Stimulated activated CD8-positive, alpha-beta memory T cell treated with anti-CD3 and anti-CD28 coated beads, Interleukin-4, amount 100 ng/mL, for 4 hours (primary cell): ENCODE measurements around the gene MIAT.
"Not testable (repeated sequence)": the region's sequence is repeated elsewhere in the genome, so short reads cannot be mapped to it uniquely, and the experiment has no call there.

Experiments
- DNase-seq, 2 donors: peaks; one replicate each; pipeline ENCODE4 v3.0.0-alpha.2; 2020; ENCODE audit warnings: low read depth in 2 of 2, low spot score in 1 of 2

MIAT gene

DNA sequence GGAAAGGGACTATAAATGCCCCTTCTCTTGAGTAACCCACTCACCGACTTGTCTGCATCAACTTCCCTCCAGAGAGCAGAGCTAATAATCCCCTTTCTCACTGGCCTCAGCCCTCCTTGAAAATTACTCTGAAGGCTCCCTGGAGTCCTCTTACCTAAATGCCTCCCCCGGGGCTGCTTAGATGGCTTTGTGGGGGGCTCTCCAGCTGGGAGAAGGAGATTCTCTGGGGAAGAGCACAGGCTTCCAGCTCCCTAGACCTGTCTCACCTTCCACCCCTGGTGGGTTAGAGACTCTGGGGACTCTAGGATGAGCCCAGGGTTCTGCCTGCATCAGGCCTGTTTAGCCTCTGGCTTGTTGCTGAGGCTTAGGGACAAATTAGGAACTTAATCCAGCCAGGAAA, 39.8 kb downstream of the MIAT start:
- no peak for DNase-seq

DNA sequence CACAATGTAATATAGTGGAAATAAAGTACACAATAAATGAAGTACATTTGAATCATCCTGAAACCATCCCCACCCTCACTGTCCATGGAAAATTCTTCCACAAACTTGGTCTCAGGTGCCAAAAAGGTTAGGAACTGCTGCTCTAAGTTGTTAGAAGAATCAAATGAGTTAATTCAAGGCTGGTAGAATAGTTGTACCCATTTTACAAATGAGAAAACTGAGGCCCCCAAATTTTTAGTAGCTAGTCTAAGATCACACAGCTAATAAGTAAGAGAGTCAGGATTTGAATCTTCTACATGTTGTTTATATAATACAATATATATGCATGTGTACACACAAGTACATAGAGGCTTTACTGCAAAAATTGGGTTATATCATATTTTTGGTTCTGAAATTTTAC, 43.1 kb downstream of the MIAT start:
- DNase-seq = no peak

DNA sequence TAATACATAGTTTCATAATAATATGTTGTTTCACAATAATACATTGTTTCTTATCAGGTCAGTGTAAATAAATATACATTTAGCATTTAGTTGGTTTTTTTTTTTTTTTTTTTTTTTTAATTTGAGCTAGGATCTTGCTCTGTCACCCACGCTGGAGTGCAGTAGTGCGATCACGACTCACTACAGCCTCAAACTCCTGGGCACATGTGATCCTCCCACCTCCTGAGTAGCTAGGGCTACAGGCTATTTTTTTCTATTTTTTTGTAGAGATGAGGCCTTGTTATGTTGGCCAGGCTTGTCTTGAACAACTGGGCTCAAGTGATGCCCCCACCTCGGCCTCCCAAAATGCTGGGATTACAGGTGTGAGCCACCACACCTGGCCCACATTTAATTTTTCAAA, 43.5 kb downstream of the MIAT start:
- no peak for DNase-seq

DNA sequence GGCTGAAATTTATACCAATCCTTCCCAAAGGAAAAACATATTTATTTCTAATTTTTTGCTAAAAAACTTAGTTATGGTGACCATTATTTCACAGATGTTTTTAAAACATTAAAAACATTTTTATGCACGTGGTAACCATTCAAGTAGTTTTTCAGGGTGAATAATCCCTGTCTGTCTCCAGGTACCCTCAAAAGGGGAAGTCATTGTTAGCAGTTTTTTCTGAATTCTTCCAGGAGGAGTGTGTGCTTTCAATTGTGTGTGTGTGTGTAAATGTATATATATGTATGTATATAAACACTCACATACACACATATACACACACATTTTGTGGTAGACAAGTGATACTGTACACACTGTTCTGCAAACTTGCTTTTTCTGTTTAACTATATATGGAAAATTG, 43.9 kb downstream of the MIAT start:
- DNase-seq = no peak

DNA sequence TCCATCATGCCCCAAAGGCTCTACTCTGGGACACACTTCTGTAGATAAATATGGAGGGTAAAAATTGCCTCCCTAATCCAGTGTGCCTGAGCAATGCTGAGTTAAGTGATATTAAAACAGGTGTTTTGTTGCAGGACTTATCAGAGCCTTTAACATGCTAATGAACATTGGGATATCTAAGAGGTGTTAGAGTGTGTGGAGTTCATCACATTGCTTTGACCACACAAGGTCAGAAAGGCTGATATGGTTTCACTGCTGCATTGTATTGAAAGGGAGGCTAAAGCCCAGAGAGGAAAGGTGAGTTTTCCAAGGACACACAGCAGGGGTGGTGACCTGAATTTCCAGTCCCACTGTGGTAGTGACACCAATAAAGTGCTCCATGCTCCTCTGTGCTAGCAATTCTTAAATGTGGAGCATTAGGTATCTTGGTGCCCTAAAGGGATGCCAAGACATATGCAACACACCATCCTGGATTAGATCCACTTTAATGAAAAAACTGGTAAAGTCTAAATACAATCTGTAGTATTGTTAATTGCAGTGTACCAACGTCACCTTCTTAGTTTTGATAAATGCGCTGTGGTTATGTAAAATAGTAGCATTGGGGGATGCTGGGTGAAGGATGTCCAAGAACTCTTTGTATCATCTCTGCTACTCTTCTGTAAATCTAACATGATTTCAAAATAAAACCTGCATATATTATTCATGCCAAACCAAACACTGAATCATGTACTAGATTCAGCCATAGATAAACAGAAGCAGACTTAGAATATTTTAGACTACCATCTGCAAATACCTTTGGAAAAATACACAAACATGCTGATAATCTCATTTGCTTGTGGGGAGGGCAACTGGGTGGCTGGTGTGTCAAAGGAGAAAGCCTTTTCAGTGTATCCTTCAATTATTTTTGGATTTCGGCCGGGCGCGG, 45.8 kb downstream of the MIAT start:
- DNase-seq = no peak

DNA sequence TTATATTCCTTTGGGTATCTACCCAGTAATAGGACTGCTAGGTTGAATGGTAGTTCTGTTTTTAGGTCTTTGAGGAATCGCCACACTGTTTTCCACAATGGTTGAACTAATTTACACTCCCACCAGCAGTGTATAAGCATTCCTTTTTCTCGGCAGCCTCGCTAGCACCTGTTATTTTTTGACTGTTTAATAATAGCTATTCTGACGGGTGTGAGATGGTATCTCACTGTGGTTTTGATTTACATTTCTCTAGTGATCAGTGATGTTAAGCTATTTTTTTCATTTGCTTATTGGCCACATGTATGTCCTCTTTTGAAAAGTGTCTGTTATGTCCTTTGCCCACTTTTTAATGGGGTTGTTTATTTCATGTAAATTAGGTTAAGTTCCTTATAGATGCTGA, 48.0 kb downstream of the MIAT start:
- not testable (repeated sequence) for DNase-seq

DNA sequence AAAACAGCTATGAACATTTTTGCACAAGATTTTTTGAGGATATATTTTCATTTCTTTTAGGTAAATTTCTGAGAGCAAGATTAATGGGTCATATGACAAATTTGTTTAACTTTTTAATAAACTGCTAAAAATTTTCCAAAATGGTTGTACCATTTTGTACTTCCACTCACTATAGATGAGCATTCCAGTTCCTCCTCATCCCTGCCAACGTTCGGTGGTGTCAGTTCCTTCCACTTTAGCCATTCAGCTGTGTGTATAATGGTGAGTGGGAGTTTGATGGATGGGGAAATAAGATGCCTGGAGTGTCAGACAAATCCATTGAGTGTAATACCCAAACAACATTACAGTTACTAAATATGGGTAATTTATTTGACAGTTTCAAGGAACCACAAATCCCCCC, 49.7 kb downstream of the MIAT start:
- DNase-seq = no peak

DNA sequence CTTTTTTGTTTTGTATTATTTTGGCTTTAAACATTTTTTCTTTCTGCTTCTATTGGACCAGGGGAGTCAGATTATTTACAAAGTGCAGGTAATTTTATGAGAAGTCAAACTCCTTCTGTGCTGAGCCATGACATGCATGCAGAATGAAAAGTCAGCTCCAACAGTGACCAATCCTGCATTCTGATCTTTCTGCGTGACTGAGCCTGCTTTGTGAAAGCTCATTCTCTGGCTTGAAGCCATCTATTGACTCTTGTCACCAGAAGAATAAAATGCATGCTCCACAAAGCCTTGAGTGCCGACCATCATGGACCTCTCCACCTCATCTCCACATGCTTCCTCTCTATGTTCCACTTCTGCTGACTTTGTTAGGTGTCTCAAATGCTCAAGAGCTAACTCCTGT, 50.2 kb downstream of the MIAT start:
- DNase-seq = no peak

DNA sequence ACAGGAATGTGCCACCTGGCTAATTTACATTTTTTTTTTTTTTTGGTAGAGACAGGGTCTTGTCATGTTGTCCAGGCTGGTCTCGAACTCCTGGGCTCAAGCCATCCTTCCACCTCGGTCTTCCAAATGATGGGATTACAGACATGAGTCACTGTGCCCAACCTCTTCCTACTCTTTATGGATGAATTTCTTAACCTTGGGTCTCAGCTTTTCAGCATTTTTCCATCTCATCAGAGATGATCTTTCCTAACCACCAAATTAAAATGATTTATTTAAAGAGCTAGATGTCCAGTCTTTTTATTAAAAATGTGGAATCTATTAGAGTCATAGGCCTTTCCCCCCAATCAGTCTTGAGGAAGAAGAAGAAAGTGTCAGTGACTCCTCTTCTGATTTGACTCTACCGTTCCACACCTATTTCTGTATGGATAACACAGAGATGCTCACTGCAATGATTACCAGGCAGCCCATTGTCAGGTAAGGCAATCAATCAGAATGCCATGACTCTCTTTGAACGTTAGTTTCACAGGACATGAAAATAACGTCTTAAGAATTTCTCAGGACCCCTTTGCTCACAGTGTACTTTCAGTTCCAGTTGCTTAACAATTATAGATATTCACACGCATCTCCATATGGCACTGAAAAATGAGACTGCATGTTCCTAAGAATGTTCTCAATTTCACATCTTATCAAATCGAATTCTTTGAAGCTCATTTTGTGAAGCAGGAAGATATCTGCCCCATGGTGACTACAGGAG, 51.0 kb downstream of the MIAT start:
- no peak for DNase-seq

DNA sequence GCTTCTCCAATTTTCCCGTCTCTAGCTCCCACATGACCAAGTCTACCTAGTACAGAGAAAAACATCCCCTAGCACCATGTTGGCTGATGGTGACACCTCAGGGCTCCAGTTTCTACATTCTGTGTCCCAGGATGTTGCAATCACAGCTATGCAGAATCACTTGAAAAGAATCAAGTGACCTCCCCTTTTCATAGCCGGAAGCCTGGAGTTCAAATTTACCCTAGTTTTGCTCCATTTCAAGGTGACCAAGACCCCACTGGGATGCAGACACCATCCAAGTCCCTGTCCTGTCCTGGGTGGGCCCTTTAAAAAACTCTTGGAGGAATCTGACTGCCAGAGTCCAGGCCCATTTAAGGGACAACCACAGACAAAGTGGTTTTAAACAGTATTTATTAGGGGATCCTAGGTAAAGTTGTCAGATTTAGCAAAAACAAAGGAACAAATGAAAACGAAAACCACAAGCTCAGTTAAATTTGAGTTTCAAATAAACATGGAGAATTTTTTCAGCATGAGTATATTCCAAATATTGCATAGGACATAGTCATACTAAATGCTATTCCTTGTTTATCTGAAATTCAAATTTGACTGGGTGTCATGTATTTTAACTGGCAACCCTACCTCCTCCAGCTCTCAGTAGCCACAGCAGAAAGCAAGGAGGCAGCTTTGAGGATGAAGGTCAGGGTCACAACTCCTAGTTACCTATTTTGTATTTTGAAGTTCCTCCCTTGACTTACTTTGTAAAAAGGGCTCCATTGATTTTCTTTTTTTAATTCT, 52.4 kb downstream of the MIAT start:
- no peak for DNase-seq

DNA sequence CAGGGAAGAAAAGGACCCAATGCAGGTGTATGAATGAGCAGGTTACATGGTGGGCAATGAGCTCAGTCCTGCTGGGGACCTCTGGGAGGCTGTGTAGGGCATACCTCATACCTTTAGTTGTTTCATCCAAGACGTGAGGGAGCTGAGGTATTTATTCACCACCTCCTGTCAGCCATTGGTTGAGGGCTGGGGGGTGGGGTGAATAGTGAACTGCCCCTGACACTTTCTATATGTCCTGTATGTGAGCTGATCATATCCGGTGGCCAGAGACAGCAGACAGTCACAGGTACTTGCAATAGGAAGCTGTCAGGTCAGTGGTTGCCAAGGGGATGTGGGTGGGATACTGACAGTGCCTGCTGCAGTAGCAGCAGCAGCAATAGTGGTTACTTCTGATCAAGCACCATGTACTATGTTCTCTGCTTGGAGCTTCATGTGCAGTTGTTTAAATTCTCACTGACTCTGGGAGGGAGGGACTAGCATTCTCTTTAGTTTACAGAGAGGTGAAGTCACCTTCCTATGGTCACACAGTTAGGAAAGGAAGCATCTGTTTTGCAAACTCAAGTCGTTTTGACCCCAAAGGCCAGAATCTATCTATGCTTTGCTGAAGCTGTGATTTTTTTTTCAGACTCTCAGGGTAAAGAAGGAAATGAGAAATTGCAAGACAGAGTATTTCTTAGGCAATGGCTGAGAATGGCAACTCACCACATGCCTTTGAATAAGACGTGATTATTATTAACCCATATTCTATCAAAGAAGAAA, 54.0 kb downstream of the MIAT start:
- no peak for DNase-seq

DNA sequence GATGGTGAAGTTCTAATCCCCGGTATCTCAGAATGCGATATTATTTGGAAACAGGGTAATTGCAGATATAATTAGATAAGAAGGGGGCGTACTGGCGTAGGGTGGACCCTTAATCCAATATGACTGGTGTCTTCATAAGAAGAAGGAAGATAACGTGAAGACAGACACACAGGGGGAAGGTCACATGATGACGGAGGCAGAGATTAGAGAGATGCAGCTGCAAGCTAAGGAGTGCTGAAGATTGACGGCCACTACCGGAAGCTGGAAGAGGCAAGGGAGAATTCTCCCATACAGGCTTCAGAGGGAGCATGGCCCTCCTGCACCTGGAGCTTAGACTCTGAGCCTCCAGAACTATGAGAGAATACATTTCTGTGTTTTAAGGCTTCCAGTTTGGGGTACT, 54.8 kb downstream of the MIAT start:
- DNase-seq = no peak

DNA sequence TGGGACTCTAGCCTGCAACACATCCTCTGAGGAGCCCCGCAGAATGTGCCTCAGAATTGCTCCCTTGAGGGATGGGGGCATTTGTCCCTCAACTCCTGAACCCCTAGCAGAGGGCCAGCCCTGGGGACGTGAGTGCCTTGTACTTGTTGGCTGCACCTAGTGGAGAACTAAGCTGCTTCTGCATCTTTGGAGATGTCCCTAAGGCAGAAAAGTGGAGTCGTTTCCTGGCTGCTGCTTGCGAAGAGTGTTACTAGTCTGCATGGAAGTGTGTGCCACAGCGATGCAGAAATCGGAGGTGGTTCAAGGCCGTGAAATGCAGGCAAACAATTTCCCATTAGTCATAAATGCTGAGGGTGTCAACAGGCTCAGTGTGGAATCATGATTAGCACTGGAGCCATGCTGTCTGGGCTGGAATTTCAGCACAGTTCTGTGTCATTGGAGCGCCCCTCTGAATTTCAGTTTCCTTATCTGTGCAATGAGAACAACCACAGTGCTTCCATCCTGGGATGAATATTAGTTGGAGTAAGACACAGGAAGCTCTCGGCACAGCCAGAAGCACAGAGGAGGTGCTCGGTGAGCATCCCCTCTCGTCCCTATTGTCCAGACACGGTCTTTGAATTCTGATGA, 56.5 kb downstream of the MIAT start:
- DNase-seq = no peak

DNA sequence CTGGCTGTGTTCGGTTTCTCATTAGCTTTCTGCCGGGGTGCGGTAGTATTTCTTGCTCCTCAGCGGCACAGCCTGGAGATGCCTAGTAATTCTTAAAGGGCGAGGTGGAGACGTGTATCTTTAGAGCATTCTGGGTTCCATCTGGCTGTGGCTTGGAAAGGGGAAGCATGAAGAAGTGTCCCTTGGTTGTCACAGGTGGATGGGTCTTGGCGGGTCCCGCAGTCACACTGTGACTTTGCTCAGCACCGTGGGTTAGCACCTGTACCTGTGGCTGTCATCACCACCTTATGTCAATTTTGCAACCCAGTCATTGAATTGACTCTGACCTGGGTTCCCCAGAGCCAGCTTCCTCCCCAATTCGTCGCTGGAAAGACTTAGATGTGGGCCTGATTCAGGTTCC, 57.6 kb downstream of the MIAT start:
- no peak for DNase-seq

DNA sequence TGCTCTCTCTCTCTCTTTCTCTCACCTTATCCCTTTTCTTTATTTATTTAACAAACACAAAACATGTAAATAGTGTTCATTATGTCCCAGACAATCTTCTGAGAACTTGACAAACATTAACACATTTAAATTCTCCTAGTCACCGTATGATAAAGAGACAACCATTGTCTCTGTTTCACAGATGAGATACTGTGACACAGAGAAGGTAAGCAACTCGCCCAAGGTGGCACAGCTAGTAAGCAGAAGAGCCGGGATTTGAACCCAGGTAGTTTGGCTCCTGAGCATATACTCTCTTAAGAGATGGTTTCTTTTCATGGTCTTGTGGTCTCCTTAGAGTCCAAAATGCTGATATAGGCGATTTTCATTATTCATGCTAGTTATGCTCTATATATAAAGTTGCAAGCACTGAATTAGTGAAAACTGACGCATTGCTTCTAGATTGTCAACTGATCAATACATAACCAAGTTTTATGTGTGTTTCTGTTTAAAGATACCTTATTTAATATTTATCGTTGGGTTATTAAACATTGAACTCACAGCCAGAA, 58.1 kb downstream of the MIAT start:
- DNase-seq = no peak

DNA sequence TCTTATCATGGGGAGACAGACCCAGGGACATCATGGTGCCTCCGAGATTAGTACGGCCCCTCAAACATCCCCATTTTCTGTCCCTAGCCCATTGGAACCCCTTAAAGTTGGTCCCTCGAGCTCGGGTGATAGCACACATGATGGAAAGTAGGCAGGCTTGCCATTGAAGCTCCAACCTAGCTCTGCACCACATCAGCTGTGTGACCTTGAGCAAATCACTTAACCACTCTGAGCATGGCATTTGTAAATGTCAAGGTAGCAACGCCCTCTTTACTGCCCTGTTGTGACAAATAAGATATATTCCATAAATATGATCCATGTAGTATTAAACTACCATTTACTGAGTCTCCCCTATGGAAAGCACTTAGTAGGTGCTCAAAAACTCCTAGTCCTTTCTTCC, 61.1 kb downstream of the MIAT start:
- DNase-seq = no peak

DNA sequence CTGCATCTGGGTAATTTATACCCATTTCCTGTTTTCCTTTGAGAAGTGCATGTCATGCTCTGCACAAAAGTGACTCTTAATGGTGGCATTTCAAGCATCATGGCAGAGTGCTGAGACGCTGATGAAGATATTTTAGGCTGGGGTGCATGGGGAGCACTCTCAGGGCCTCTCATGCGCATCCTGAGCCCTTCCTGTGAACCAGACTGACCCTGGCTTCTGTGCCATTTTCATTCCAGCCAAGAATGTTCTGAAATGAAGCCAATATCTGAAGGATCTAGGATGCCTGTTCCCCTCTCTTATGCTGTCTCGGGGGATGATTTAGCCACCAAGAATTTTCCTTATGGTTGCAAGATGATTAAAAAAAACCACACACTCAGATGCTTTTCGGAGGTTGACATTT, 61.5 kb downstream of the MIAT start:
- DNase-seq = no peak

DNA sequence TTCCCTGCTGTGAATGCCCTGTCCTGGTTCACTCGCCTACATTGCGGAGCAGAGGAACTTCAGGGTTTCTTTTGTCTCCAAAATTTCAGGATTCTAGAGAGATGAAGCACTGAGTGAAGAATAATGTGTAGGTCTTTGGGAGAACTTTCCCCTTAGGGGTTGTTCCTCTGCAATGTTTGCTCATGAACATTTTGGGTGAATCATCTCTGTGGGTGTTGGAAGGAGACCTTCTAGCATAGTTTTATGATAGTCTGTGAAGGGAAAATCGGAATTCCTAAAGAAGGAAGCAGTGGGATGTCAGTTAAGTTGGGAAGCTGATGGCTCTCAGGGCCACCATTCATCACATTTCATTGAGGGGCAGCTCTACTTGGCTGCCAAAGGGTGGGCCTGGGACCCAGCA, 64.8 kb downstream of the MIAT start:
- no peak for DNase-seq

DNA sequence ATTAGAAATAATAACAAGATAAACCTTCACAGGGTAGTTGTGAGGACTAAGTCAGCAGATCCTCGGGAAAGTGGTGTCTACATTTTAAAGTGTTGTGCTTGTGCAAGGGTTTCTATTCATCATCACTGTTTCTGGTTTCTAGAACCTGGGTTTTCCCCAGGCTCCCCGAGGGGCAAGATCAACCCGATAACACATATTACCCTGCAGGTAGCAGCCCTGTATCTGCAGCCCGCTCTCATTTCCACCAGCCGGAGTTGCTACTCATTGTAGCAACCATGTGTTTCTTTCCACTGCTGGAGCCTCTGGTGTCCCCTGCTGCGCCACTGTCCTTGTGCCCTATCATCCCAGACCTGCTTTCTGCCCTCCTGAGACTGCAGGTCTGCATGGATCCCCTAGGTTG, 67.0 kb downstream of the MIAT start:
- no peak for DNase-seq

DNA sequence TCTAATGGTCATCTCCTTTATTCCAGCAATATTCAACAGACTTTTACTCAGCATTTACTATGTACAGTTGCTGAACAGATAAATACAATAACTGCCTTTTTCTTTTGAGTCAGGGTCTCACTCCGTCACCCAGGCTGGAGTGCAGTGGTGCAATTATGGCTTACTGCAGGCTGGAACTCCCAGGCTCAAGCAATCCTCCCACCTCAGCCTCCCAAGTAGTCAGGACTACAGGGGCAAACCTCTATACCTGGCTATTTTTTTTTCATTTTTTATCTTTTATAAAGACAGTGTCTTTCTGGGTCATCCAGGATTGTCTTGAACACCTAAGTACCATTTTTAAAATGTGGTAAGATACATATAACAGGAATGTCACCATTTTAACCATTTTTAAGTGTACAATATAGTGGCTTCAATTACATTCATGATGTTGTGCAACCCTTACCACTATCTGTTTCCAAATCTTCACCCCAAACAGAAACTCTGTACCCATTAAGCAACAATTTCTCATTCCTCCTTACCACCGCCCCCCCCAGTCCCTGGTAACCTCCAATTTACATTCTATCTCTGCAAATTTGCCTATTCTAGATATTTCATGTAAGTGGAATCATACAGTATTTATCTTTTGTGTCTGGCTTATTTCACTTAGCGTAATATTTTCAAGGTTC, 67.8 kb downstream of the MIAT start:
- DNase-seq = no peak
